ENCODE measurements around the gene HOXB3. TPM values are rescaled to one million over a fixed set of nuclear protein-coding genes. Genes with fewer than 3 reads are reported as not detected.

Gene HOXB3
- total and polyA plus RNA-seq, 5 experiments from 2014 or later, result 0.19 to 8.1 (median 7.2) TPM; not detected in 2

GRCh38 chr17:48592577-48592976, 2.5 kb upstream of the HOXB3 start:
- peaks cover 54 to 100% (median 75%) of the 10 kb centered on the region in 5 donors for H3K27me3 Mint-ChIP-seq
- H3K4me1 Mint-ChIP-seq, result peaks cover 24 to 50% (median 37%) of the 10 kb centered on the region in 4 donors
- POLR2A ChIA-PET, result interaction anchor here (1.0 to 1.9 kb wide), 5 partner anchors 14 to 492 kb away, joined by 3 to 8 read pairs (median 3); partner anchors contain the start of genes CBX1, HOXB4 and HOXB8
- DNase-seq (peak in 1 of 10 donors; percentile 21), ATAC-seq (peak; percentile 34 to 48)
- peaks cover 0 to 4% (median 0%) of the 10 kb centered on the region in 3 donors for H3K36me3 Mint-ChIP-seq
- no peaks in the 10 kb centered on the region for H3K9me3 Mint-ChIP-seq
- peak overlapping the region; percentile 68 to 87 (median 82) for H3K4me3 Mint-ChIP-seq
- H3K27ac Mint-ChIP-seq, result peak overlapping the region in 1 of 10 donors; percentile 13

- peaks cover 20 to 45% (median 32%) of the 10 kb centered on the region in 4 donors for H3K4me1 Mint-ChIP-seq
- no peak overlapping the region for H3K27ac Mint-ChIP-seq
- POLR2A ChIA-PET, result interaction anchor here (0.6 to 1.9 kb wide), 4 partner anchors 22 to 491 kb away, joined by 3 to 8 read pairs (median 4); partner anchors contain the start of genes CBX1 and HOXB8
Observed at GRCh38 chr17:48592057-48592514, 2.0 kb upstream of the HOXB3 start.

GRCh38 chr17:48591255-48592056, 1.4 kb upstream of the HOXB3 start:
- no peak for DNase-seq
- POLR2A ChIA-PET, result interaction anchor here (0.6 to 0.7 kb wide), 2 partner anchors 117 to 267 kb away, joined by 3 to 4 read pairs; no protein-coding TSS in a partner anchor
- Mint-ChIP-seq H3K27ac (peak overlapping the region in 1 of 10 donors; percentile 16), H3K9me3 (no peaks in the 10 kb centered on the region), H3K36me3 (peaks cover 0 to 4% (median 0%) of the 10 kb centered on the region in 3 donors), H3K4me3 (peak overlapping the region in 3 of 10 donors; percentile 14 to 39 (median 17)), H3K27me3 (peaks cover 54 to 100% (median 76%) of the 10 kb centered on the region in 5 donors), H3K4me1 (peaks cover 15 to 42% (median 29%) of the 10 kb centered on the region in 4 donors)
- ATAC-seq, result no peak

More at GRCh38 chr17:48592057-48592514, 2.0 kb upstream of the HOXB3 start:
- DNase-seq, result no peak
- Mint-ChIP-seq H3K36me3 (peaks cover 0 to 4% (median 0%) of the 10 kb centered on the region in 3 donors), H3K9me3 (no peaks in the 10 kb centered on the region), H3K4me3 (peak overlapping the region in 3 of 10 donors; percentile 22 to 80 (median 27)), H3K27me3 (peaks cover 58 to 100% (median 76%) of the 10 kb centered on the region in 5 donors)
- ATAC-seq, result no peak

GRCh38 chr17:48590607-48591161, 643 bp upstream of the HOXB3 start:
- peaks cover 0 to 2% (median 0%) of the 10 kb centered on the region in 3 donors for H3K36me3 Mint-ChIP-seq
- POLR2A ChIA-PET, result interaction anchor here (0.7 kb wide), 1 partner anchor 116 kb away, joined by 3 read pairs; no protein-coding TSS in a partner anchor
- H3K4me1 Mint-ChIP-seq, result peaks cover 20 to 45% (median 32%) of the 10 kb centered on the region in 4 donors
- no peaks in the 10 kb centered on the region for H3K9me3 Mint-ChIP-seq
- no peak overlapping the region for H3K27ac Mint-ChIP-seq
- H3K4me3 Mint-ChIP-seq, result peak overlapping the region in 2 of 10 donors; percentile 17 to 54
- DNase-seq, result no peak
- peaks cover 54 to 100% (median 77%) of the 10 kb centered on the region in 5 donors for H3K27me3 Mint-ChIP-seq
- no peak for ATAC-seq

GRCh38 chr17:48589060-48589830, 796 bp downstream of the HOXB3 start:
- peaks cover 0 to 3% (median 0%) of the 10 kb centered on the region in 3 donors for H3K36me3 Mint-ChIP-seq
- H3K4me1 Mint-ChIP-seq, result peaks cover 28 to 52% (median 40%) of the 10 kb centered on the region in 4 donors
- peaks cover 56 to 100% (median 78%) of the 10 kb centered on the region in 5 donors for H3K27me3 Mint-ChIP-seq
- peak overlapping the region in 1 of 10 donors; percentile 36 for H3K4me3 Mint-ChIP-seq
- no peak overlapping the region for H3K27ac Mint-ChIP-seq
- POLR2A ChIA-PET, result interaction anchor here (0.9 kb wide), 1 partner anchor 88 kb away, joined by 3 read pairs; no protein-coding TSS in a partner anchor
- DNase-seq, result no peak
- no peak for ATAC-seq
- no peaks in the 10 kb centered on the region for H3K9me3 Mint-ChIP-seq

GRCh38 chr17:48588528-48588927, 1.5 kb downstream of the HOXB3 start:
- H3K36me3 Mint-ChIP-seq, result peaks cover 0 to 3% (median 0%) of the 10 kb centered on the region in 3 donors
- DNase-seq (no peak), ATAC-seq (no peak)
- H3K27ac Mint-ChIP-seq, result no peak overlapping the region
- no peaks in the 10 kb centered on the region for H3K9me3 Mint-ChIP-seq
- H3K4me3 Mint-ChIP-seq, result peak overlapping the region in 1 of 10 donors; percentile 8
- peaks cover 54 to 100% (median 84%) of the 10 kb centered on the region in 5 donors for H3K27me3 Mint-ChIP-seq
- POLR2A ChIA-PET, result interaction anchor here (0.6 to 0.9 kb wide), 2 partner anchors 87 to 1233 kb away, joined by 3 read pairs; no protein-coding TSS in a partner anchor
- peaks cover 22 to 45% (median 38%) of the 10 kb centered on the region in 4 donors for H3K4me1 Mint-ChIP-seq

- H3K27me3 Mint-ChIP-seq, result peaks cover 56 to 100% (median 86%) of the 10 kb centered on the region in 5 donors
- POLR2A ChIA-PET, result interaction anchor here (0.6 to 0.9 kb wide), 2 partner anchors 236 to 1234 kb away, joined by 3 read pairs; no protein-coding TSS in a partner anchor
- peaks cover 20 to 40% (median 33%) of the 10 kb centered on the region in 4 donors for H3K4me1 Mint-ChIP-seq
- no peak overlapping the region for H3K27ac Mint-ChIP-seq
- H3K9me3 Mint-ChIP-seq, result no peaks in the 10 kb centered on the region
- no peak overlapping the region for H3K4me3 Mint-ChIP-seq
- ATAC-seq (no peak), DNase-seq (no peak)
- H3K36me3 Mint-ChIP-seq, result peaks cover 0 to 3% (median 0%) of the 10 kb centered on the region in 3 donors
Observed at GRCh38 chr17:48588074-48588415, 2.0 kb downstream of the HOXB3 start.

- peak overlapping the region in 1 of 10 donors; percentile 44 for H3K27ac Mint-ChIP-seq
- POLR2A ChIA-PET, result interaction anchor here (0.5 to 0.9 kb wide), 5 partner anchors 9 to 1234 kb away, joined by 3 read pairs; partner anchors contain the start of gene HOXB4
Observed at GRCh38 chr17:48587276-48588073, 2.6 kb downstream of the HOXB3 start.

GRCh38 chr17:48586355-48587258, 3.4 kb downstream of the HOXB3 start:
- Mint-ChIP-seq H3K27ac (peak overlapping the region in 3 of 10 donors; percentile 2 to 62 (median 34)), H3K9me3 (no peaks in the 10 kb centered on the region), H3K4me3 (peak overlapping the region; percentile 86 to 97 (median 92)), H3K36me3 (peaks cover 0 to 3% (median 0%) of the 10 kb centered on the region in 3 donors), H3K4me1 (peaks cover 16 to 39% (median 32%) of the 10 kb centered on the region in 4 donors), H3K27me3 (peaks cover 59 to 100% (median 88%) of the 10 kb centered on the region in 5 donors)
- DNase-seq (peak in 1 of 10 donors; percentile 31), ATAC-seq (no peak)
- POLR2A ChIA-PET, result interaction anchor here (0.5 to 0.9 kb wide), 3 partner anchors 9 to 278 kb away, joined by 3 read pairs; partner anchors contain the start of gene HOXB4

More at GRCh38 chr17:48587276-48588073, 2.6 kb downstream of the HOXB3 start:
- peaks cover 57 to 100% (median 86%) of the 10 kb centered on the region in 5 donors for H3K27me3 Mint-ChIP-seq
- peaks cover 0 to 3% (median 0%) of the 10 kb centered on the region in 3 donors for H3K36me3 Mint-ChIP-seq
- DNase-seq (no peak), ATAC-seq (no peak)
- peak overlapping the region in 3 of 10 donors; percentile 0 to 49 (median 10) for H3K4me3 Mint-ChIP-seq
- peaks cover 16 to 36% (median 31%) of the 10 kb centered on the region in 4 donors for H3K4me1 Mint-ChIP-seq
- H3K9me3 Mint-ChIP-seq, result no peaks in the 10 kb centered on the region

- H3K9me3 Mint-ChIP-seq, result no peaks in the 10 kb centered on the region
- H3K36me3 Mint-ChIP-seq, result peaks cover 0 to 3% (median 0%) of the 10 kb centered on the region in 3 donors
- H3K4me1 Mint-ChIP-seq, result peaks cover 18 to 48% (median 42%) of the 10 kb centered on the region in 4 donors
- peak overlapping the region in 5 of 10 donors; percentile 10 to 40 (median 26) for H3K4me3 Mint-ChIP-seq
- POLR2A ChIA-PET, result interaction anchor here (1.6 kb wide), 1 partner anchor 91 kb away, joined by 4 read pairs; no protein-coding TSS in a partner anchor
- no peak overlapping the region for H3K27ac Mint-ChIP-seq
- DNase-seq, result no peak
- no peak for ATAC-seq
- peaks cover 60 to 100% (median 91%) of the 10 kb centered on the region in 5 donors for H3K27me3 Mint-ChIP-seq
Observed at GRCh38 chr17:48584223-48584741, 5.8 kb downstream of the HOXB3 start.
